ENCODE results near the gene SIRT3. TPM values are rescaled to one million over a fixed set of nuclear protein-coding genes. Genes with fewer than 3 reads are reported as not detected.

Gene SIRT3
- total RNA-seq: 8.0 and 16.1 TPM in 2 replicates

DNA sequence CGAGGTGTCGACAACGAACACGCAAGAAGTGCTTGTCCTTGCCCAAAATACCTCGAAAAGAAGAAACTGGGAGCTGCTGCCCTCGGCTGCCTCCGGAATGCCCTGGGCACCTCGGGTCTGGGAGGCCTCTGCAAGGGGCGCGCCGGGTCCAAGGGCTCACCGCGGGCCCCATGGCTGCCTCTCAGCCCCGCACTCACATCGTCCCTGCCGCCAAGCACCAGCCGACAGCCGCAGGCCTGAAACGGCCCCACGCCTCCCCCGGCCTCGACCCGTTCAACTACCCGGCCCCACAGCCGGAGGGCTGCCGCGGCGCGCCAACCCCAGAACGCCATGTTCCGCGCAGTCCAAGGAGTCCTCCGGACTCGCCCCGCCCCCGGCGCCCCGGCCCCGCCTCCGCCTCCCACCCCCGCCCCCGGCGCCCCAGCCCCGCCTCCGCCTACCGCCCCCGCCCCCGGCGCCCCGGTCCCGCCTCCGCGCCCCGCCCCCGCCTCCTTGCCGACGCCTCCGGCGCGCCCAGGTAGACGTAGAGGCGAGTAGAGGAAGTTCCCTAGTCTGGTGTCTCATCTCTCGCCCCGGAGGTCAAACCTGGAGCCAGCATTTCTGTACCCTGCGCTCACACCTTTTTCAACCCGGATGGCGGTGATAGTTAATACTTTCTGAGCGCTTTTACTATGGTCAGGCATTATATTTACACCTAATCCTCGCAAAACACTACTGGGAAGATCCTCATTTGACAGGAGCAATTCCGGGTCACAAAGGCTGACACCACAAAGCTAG, at the start of gene SIRT3:
Gene SIRT3 (minus strand): TSS at position 346 of the 777 bp plus-strand sequence. CDS start 14 bp downstream, at position 332.

DNA sequence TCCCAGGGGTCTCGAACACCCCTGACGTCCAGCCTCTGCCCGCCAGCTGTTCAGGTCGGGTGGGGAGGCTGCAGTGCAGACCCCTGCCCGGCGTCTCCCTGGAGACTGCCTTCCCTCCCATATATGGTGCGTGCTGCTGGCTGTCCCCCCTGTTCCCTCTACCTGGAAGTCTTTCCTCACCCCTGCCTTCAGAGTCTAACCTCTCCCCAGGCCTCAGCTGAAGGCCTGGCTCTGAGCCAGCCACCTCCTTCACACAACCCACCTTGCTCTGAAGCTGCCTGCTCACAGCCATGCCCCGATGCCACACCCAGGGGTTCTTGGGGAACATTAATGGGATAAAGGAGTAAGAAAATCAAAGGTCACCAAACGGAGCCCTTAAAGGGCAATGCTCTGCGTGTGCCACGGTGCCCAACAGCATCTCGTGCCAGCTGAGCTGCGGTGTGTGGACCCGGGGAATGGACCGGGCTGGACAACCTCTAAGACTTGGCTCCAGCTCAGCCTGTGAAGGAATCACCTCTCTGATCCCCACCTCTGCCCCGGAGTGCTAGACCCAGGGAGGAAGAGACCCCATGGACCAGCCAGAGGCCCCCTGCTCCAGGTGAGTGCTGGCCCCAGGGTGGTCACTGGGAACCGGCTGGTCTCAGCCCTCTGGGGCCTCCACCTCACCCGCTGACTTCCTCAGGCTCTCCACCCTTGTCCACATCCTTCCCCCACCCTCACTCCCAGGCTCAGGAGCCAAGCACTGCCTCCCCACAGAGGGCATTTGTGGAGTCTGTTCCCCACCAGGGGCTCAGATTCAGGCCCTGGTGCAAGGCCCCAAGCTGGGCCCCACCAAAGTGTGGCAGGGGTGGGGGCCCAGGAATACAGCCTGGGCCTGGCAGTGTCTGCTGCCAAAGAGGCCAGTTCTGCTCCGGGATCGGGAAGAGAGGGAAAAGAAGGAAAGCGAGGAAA, 42.1 kb upstream of the SIRT3 start, which contains the start of gene NLRP6:
Gene NLRP6 (plus strand): TSS at position 407 of the 951 bp plus-strand sequence. CDS start 163 bp downstream, at position 570.

DNA sequence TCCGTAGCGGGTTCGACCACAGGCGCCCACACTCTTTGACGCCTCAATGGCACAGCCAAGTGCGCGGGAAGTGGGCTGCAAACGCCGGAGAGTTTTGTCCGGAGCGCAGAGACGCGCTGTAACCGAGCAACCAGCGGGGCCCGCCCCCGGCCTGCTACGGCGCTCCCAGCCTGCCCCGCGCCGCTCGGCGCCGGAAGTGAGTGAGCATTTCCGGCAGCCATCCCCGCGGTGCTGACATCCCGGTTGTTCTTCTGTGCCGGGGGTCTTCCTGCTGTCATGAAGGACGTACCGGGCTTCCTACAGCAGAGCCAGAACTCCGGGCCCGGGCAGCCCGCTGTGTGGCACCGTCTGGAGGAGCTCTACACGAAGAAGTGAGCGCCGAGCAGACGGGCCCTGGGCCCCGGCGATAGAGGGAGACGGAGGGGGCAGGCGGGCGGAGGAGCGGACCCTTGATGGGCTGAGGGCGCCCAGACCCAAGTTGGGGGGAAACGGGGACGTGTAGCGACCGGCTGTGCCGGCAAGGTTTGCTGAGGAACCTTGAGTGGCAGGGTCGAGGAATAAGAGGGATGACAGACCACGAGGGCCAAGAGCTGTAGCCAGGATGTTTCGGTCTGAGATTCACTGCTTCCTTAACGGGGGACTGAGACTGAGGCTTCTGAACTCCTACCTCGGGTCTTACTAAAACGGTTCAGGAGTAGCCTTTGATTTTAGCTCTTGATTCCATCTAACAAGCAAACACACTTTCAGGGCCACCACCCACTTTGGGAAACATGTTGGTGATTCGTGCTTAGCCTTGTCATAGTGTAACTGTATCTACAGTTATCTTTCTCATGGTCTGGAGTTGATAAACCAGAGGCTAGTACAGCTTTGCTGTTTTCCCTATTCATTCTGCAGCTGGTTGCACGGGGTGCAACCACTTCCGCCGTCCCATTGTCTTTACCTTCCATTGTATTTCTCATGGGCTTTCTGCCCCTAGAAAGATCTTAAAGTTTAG, 929 bp upstream of the SIRT3 start, which contains the start of gene PSMD13:
Gene PSMD13 (plus strand): TSS at position 203 of the 994 bp plus-strand sequence. CDS start 74 bp downstream, at position 277.

DNA sequence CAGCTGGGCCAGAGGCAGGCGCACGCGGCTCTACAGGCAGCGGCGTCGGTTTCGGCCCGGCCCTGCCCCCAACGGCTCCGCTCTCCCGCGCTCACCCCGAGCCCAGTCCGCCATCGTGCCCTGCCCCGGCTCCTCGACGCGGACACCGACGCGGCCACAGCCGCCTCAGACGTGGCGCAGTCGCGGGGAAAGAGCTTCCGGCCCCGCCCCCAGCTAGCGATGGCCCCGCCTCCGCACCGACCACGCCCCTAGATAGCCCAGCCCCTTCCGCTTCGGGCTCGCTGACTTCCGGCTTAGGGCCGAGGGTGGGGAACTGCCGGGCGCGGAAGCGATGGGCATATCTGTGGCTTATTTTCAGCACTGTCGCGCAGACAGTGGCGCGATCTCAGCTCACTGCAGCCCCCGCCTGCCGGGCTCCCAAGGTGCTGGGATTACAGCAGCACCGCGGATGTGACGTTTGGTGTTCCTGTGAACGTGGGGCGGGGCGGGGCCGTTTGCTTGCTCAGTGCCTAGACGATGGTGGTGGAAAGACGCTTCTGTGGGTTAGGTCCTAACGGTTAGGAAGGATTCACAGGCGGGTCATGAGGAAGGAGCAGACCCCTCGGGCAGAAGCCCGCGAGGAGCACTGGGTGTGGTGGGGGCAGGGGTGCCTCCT, 28.8 kb downstream of the SIRT3 start, which contains the start of the genes BET1L and RIC8A:
Gene BET1L (minus strand): TSS at position 192 of the 655 bp plus-strand sequence. CDS start 78 bp downstream, at position 114.
Gene RIC8A (plus strand): TSS at position 501 of the 655 bp plus-strand sequence. CDS start 1,147 bp downstream, outside the sequence.

DNA sequence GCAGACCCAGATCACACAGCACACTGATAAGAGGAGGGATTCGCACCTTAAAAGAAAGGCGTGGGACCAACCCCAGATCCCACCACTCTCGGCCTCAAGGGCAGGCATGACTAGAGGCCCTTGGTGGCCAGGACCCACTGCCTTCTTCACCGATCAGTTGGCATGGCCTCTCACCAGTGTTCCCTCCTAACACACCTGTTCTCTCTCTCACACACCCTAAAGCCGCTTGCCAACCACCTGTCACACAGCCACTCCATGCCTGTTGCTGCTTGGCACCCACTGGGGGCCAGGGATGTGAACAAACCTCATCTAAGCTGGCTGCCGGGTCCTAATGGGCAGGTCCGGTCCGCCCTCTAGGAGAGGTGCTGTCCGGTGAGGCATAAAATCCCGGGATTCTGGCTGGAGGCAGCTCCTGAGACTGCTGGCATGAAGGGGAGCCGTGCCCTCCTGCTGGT, 43.4 kb downstream of the SIRT3 start, which contains the start of gene SCGB1C1:
Gene SCGB1C1 (plus strand): TSS at position 405 of the 455 bp plus-strand sequence. CDS start 22 bp downstream, at position 427.

Other genes with a start within 250 kb of the SIRT3 start
- gene SCGB1C1, start 43.3 kb downstream of the SIRT3 start, total RNA-seq: not detected in 2 replicates
- 45.1 and 48.7 TPM in 2 replicates for gene BET1L, start 28.9 kb downstream of the SIRT3 start, total RNA-seq
- 172 and 182 TPM in 2 replicates for gene RIC8A, start 28.6 kb downstream of the SIRT3 start, total RNA-seq
- 94.1 and 117 TPM in 2 replicates for gene PSMD13, start 634 bp upstream of the SIRT3 start, total RNA-seq
- gene NLRP6, start 42.1 kb upstream of the SIRT3 start, total RNA-seq: not detected in 2 replicates
- gene PGGHG, start 52.8 kb upstream of the SIRT3 start, total RNA-seq: 16.9 and 28.1 TPM in 2 replicates
- not detected in 2 replicates for gene IFITM5, start 63.2 kb upstream of the SIRT3 start, total RNA-seq
- 34.5 and 57.3 TPM in 2 replicates for gene IFITM2, start 71.5 kb upstream of the SIRT3 start, total RNA-seq
- 182 and 187 TPM in 2 replicates for gene IFITM1, start 77.7 kb upstream of the SIRT3 start, total RNA-seq
- gene IFITM3, start 84.5 kb upstream of the SIRT3 start, total RNA-seq: 147 and 163 TPM in 2 replicates
- gene B4GALNT4, start 133.2 kb upstream of the SIRT3 start, total RNA-seq: 1.5 and 3.7 TPM in 2 replicates
- gene PKP3, start 157.9 kb upstream of the SIRT3 start, total RNA-seq: 3.8 and 4.7 TPM in 2 replicates
- gene SIGIRR, start 178.7 kb upstream of the SIRT3 start, total RNA-seq: 11.5 and 13.6 TPM in 2 replicates
- not detected in 2 replicates for gene ANO9, start 205.7 kb upstream of the SIRT3 start, total RNA-seq
- 25.4 and 35.9 TPM in 2 replicates for gene PTDSS2, start 213.9 kb upstream of the SIRT3 start, total RNA-seq

All from hair follicle dermal papilla cell (primary cell).